ENCODE results near the gene GFOD2.
"Not testable (repeated sequence)": the region's sequence is repeated elsewhere in the genome, so short reads cannot be mapped to it uniquely, and the experiment has no call there.

Gene GFOD2, protein sequence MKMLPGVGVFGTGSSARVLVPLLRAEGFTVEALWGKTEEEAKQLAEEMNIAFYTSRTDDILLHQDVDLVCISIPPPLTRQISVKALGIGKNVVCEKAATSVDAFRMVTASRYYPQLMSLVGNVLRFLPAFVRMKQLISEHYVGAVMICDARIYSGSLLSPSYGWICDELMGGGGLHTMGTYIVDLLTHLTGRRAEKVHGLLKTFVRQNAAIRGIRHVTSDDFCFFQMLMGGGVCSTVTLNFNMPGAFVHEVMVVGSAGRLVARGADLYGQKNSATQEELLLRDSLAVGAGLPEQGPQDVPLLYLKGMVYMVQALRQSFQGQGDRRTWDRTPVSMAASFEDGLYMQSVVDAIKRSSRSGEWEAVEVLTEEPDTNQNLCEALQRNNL

DNA sequence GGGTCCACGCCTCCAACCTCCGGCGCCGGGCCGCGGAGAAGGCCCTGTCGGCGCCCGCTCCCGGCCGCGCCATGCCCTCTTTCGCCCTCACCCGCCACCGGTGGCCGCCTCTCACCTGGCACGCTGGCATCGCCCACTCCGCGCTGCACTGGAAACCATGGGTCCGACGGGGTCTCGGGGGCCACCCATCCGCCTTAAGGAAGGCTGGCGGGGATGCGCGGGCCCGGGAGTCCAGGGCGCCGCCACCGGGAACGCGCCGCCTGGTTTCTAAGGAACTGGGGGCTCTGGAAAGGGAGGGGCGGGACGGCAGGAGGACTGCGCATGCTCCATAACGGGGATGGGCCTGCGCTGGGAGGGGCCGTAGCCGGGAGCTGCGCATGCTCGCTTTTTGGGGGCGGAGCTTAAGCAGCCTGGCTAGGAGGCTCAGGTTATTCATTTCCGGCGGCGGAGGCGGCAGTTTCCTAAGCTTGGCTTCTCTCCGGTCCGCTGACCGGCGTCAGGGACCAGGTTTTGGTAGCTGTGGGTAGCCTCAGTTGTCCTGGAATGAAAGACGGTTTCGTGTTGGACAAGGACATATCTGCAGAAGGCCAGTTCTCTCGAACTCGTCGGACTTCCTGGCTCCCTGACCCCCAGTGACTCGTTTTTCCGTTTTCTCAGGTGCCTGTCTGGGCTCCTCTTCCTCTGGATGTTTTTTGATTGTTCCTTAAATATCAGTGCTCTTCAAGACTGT lies at the start of gene GFOD2:
Gene GFOD2 (minus strand): TSS at position 269 of the 730 bp plus-strand sequence. CDS start 33,601 bp downstream, outside the sequence.
- DNase-seq (ENCODE audit: low read depth, low spot score): peak; percentile 97

DNA sequence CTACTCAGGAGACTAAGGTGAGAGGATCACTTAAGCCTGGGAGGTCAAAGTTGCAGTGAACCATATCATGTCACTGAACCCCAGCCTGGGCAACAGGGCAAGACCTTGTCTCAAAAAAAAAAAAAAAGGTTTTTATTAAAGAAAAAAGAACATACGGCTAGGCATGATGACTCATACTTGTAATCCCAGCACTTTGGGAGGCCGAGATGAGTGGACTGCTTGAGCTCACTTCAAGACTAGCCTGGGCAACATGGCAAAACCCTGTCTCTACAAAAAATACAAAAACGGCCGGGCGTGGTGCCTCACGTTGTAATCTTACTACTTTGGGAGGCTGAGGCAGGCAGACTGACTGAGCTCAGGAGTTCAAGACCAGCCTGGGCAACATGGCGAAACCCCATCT lies 48.8 kb upstream of the GFOD2 start:
- no peak for DNase-seq (ENCODE audit: low read depth, low spot score)

GRCh38 chr16:67766291-67766690 lies 47.2 kb upstream of the GFOD2 start:
- no peak for DNase-seq (ENCODE audit: low read depth, low spot score)

GRCh38 chr16:67764158-67764667 lies 45.1 kb upstream of the GFOD2 start:
- no peak for DNase-seq (ENCODE audit: low read depth, low spot score)

GRCh38 chr16:67763066-67763465 lies 44.0 kb upstream of the GFOD2 start:
- DNase-seq (ENCODE audit: low read depth, low spot score): no peak

GRCh38 chr16:67762385-67762784 lies 43.3 kb upstream of the GFOD2 start:
- no peak for DNase-seq (ENCODE audit: low read depth, low spot score)

DNA sequence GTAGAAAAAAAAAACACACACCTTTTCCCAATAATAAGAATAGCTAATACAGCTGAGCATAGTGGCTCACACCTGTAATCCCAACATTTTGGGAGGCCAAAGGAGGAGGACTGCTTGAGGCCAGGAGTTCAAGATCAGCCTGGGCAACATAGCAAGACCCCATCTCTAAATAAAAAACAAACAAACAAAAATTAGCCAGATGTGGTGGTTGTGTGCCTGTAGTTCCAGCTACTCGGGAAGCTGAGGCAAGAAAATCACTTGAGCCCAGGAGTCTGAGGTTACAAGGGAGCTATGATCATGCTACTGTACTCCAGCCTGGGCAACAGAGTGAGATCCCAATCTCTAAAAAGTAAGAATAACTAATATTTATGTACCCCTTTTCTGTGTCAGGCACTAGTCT lies 42.8 kb upstream of the GFOD2 start:
- no peak for DNase-seq (ENCODE audit: low read depth, low spot score)

- no peak for DNase-seq (ENCODE audit: low read depth, low spot score)
Measured at GRCh38 chr16:67760956-67761230, 41.8 kb upstream of the GFOD2 start.

- no peak for DNase-seq (ENCODE audit: low read depth, low spot score)
Measured at GRCh38 chr16:67760206-67760955, 41.3 kb upstream of the GFOD2 start.

DNA sequence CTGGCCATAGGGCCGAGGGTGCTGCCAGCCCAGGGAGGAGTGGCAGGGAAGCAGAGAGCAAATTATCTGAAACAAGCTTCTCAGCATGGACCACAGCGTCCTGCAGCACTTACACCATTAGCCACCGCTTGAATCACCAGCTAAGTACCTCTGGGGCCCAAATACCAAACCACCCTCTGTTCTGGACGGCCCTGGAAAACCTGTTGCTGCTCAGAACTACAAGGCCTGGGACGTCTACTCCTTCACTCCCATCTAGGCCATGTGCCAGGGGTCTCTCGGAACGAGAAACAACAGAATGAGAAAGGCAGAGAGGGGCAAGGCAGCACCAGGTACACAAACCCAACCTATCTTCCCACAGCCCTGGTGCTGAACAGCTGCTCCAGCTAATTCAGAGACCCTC lies 39.9 kb upstream of the GFOD2 start:
- no peak for DNase-seq (ENCODE audit: low read depth, low spot score)

DNA sequence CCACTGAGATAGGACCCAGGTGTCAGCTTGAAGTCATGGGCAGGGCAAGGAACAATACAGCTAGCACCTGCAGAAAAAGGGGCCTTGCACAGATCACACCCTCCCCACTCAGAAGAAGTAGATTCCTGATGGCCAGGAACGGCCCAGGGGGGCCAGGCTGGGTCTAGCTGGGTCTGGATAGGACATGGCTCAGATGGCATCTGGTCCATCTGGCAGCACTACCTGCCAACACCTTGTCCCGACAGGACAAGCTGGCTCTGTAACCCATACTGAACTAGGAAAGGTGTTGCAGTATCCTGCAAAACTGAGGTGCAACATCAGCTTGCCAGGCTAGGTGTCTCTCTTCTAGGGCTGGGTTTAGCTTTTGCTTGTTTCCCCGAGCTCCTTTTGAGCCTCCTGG lies 38.9 kb upstream of the GFOD2 start:
- DNase-seq (ENCODE audit: low read depth, low spot score): no peak

DNA sequence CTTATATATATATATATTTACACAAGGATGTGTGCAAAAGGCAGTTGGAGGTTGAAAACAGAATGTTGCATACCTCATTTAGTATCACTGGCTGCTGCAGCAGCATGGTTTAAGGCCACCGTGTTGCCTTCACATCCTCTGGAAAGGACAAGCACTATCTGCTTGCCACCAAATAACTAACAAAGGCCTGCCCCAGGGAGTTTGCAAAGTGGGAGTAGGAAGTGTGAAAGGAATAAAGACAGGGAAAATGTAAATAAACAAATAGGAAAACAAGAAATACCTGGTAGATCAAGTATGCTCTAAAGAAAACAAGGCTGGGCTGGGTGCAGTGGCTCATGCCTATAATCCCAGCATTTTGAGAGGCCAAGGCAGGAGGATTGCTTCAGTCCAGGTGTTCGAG lies 33.5 kb upstream of the GFOD2 start:
- DNase-seq (ENCODE audit: low read depth, low spot score): peak; percentile 53

- not testable (repeated sequence) for DNase-seq (ENCODE audit: low read depth, low spot score)
Measured at GRCh38 chr16:67751331-67751730, 32.2 kb upstream of the GFOD2 start.

DNA sequence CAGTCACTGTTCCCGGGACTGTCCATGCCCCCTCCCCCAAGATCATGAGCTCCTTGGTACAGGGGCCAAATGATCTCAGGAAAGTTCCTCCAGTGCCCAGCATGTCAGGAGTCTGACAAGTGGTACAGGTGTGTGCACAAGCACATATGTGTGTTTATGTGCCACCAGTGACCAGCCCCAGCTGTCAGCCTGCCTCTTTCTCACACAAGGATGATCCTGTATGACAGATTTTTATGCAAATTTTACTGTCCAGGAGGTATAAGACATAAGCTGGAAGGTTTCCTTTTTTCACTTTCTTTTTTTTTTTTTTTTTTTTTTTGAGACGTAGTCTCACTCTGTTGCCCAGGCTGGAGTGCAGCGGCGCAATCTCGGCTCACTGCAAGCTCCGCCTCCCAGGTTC lies 31.4 kb upstream of the GFOD2 start:
- no peak for DNase-seq (ENCODE audit: low read depth, low spot score)

- no peak for DNase-seq (ENCODE audit: low read depth, low spot score)
Measured at GRCh38 chr16:67749436-67750078, 30.4 kb upstream of the GFOD2 start.

- DNase-seq (ENCODE audit: low read depth, low spot score): no peak
Measured at GRCh38 chr16:67748834-67749233, 29.7 kb upstream of the GFOD2 start.

DNA sequence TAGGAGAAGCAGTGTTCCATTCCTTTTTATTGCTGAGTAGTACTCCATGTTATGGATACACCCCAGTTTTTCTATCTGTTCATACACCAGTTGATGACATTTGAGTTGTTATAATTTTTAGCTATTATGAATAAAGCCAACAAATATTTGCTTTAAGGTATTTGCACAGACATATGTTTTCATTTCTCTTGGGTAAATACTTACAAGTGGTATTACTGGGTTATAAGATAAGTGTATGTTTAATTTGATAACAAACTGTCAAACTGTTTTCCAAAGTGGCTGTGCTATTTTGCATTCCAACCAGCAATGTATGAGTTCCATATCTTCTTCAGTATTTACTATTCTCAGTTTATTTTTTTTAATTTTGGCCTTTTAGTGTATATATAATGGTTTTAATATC lies 27.7 kb upstream of the GFOD2 start:
- no peak for DNase-seq (ENCODE audit: low read depth, low spot score)

DNA sequence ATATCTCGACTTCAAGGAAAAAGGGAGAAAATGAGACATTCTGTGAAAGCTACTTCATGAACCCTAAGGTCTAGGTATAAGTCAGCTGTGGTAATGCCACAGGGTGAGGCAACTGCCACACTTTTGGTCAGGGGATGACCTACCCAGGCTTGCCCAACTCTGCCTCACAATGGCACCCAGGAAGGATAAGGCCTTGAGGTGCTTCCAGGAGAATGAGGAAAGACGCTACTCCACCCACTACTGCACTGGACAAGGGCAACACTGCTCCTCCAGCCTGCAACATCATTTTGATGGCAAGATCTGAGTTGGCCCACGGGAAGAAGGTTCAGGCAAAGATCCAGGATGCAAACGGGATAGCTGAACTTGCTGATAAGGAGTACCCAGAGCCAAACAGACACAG lies 22.0 kb upstream of the GFOD2 start:
- no peak for DNase-seq (ENCODE audit: low read depth, low spot score)

- no peak for DNase-seq (ENCODE audit: low read depth, low spot score)
Measured at GRCh38 chr16:67740391-67740790, 21.3 kb upstream of the GFOD2 start.

GRCh38 chr16:67736858-67737257 lies 17.7 kb upstream of the GFOD2 start:
- no peak for DNase-seq (ENCODE audit: low read depth, low spot score)

GRCh38 chr16:67734731-67735201 lies 15.7 kb upstream of the GFOD2 start:
- DNase-seq (ENCODE audit: low read depth, low spot score): no peak
